NCI-H510A (cell line): ENCODE results near the gene LANCL3.
"Not testable (repeated sequence)": the region's sequence is repeated elsewhere in the genome, so short reads cannot be mapped to it uniquely, and the experiment has no call there.

Experiments used
- DNase-seq: peaks from one replicate; lab custom pipeline; 2025; lab: John Stamatoyannopoulos, UW

LANCL3 gene

DNA sequence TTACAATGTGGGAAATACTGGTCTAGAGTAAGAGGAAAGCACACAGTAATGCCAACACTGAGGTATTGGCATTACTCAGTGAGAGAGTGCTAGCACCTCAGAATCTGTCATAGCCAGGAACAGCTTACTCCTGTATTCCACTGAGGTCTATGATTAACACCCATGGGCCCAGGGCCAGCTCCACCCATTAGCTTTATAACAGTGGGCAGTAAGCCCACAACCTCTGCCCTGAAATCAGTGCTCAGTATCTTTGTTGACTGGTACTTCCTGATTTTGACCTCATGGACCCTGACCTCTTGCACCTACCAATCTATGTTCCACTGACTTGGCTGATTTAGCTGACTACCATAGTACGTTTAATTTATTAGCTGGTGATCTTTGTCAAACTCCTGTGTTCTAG is 56.1 kb downstream of the LANCL3 start:
- no peak for DNase-seq

DNA sequence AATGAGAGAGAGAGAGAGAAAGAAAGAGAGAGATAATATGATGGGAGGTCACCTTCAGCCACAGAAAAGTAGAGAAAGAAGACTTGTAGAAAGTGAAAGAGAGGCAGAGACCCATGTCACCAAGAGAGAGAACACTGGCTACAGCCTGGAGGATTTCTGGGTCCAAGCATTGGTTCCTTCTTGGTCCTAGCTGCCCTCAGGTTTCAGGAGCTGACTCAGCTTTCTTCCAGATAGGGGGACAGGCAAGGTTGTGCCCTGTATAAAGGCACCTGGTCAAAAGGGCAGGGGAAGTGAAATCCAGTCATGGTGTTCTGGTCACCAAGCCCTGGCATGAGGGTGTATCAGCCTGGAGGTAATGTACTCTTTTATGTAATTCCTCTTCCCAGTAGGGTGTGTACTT is 66.6 kb downstream of the LANCL3 start:
- DNase-seq, result no peak

DNA sequence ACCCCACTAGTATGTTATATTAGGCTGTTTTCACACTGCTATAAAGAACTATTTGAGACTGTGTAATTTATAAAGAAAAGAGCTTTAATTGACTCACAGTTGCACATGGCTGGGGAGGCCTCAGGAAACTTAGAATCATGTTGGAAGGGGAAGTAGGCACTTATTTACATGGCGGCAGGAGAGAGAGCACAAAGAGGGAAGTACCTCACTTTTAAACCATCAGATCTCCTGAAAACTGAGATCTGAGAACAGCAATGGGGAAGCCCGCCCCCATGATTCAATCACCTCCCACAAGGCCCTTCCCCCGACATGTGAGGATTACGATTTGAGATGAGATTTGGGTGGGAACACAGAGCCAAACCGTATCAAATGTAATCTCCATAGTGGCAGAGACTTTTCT is 68.7 kb downstream of the LANCL3 start:
- DNase-seq, result no peak

DNA sequence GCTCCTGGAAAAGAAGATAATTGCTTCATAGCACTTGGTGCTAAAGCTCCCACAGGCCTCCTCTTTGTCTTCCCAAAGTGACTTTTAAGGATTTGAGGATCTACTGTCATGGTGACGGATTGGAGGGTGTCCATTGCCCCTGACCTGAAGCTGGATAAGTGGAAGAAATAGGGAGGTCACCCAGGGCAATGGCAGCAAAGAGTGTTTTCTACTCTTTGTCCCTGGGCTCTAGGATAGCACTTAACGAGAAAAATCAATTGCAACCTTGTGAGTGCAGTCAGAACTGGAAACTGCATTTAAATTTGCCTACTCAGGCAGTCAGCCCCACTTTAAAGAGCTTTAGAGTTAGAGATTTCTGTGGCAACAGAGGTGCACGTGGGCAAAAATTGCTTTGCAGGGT is 70.4 kb downstream of the LANCL3 start:
- DNase-seq, result no peak

DNA sequence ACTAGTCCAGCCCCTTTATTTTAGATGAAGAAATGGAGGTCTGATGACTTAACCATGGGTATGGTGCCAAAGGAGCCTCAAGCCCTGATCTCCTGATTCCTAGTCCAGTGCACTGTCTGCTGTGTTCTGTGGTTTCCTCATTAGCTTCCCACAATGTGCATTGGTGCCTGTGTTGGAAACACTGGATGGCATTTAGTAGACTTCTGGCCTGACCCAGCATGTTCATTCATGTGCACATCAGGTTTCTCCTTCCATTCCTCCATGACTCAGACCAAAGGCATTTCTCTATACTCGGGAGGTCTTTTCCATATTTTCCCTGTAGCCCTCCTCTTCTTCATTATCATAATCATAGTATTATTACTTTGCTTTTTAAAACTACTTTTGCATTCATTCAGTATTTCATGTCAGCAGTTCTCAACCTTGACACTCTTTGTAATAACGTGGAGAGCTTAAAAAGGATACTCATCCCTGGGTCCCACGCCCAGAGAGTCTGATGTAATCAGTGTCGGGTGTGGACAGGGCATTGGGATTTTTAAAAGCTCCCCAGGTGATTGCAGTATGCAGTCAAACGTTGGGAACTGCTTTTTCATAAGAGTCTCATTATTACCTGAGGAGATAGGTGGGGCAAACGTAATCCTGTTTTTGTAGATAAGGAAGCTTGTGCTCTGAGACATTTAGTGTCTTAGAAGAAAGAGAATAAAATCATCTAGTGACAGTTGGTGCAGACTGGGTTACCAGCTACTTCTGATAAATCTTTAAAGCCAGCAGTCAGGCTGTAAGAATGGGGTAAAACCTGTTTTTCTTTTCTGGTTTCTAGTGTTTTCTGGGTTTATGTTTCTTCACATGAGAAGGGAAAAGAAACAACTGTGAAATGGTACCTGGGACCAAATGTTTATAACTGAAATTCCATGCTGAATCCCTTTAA is 73.2 kb downstream of the LANCL3 start:
- no peak for DNase-seq

DNA sequence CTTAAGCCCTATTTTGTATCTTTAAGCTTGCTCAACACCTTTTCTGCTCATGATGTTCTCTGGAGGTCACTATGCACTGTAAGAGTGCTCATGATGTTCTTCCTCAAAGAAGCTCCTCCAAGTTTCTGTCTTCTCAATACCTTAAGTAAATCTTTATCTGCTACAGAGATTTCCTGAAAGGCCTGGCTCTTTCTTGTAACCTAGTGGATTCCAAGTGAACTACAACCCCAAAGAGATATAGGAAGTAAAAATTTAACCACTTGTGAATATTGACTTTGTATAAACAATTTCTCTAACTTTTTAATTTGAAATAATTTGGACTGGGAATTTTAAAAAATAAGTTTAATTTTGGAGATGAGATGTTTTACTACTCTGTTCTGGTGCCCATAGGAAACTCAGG is 74.8 kb downstream of the LANCL3 start:
- DNase-seq, result no peak

DNA sequence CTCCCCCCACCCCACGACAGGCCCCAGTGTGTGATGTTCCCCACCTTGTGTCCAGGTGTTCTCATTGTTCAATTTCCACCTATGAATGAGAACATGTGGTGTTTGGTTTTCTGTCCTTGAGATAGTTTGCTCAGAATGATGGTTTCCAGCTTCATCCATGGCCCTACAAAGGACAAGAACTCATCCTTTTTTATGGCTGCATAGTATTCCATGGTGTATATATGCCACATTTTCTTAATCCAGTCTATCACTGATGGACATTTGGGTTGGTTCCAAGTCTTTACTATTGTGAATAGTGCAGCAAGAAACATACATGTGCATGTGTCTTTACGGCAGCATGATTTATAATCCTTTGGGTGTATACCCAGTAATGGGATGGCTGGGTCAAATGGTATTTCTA is 79.4 kb downstream of the LANCL3 start:
- DNase-seq, result not testable (repeated sequence)

DNA sequence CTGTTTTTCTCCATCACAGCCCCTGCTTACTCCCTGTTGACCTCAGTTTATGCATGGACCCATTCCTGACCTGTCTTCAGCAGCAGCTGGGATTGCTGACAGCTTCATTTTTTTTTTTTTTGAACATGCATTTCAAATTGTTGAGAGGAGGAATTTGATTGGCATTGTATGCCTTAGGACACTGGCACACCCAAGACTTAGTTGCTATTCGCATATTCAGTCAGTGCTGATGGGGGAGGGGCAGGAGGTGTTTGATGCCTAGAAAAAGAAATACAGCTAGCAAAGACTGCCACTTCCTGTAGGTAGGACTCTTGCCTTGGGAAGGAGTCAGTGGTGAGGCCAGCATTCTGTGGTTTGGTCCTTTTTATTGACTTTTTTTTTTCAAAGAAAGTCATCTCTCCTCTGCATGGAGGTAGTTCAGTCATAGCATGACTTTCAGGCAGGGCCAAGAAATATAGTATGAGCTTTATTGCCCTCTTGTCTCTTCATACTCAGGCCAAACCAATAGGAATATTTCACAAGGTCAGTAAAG is 80.5 kb downstream of the LANCL3 start:
- DNase-seq, result no peak

DNA sequence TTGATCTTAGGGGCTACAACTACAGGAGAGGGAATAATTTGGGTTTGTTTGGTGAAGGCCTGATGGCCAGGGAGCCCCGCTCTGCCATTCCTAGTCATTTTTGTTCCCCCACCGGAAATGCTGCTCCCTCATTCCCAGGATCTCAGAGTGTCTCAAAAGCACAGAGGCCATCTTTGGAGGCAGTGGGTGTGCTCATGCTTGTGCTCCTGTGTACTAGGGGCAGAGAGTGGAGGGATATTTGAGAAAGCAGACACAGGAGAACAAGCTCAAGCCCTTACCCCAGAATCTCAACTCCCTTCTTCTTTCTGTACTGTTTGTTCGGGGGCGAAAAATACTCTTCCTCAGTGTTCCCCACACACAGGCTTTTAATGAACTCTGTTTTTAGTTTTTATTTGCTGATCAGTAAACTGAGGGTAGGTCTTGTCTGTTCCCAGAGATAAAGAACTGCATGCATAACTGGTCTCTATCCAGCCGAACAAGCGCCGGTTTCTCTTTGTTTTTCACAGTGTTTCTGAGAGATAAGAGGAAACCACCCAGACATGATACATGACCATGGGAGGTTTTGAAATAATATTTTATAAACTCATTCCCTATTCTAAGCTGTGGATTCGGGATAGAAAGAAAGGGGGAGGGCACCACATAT is 81.2 kb downstream of the LANCL3 start:
- DNase-seq, result no peak

DNA sequence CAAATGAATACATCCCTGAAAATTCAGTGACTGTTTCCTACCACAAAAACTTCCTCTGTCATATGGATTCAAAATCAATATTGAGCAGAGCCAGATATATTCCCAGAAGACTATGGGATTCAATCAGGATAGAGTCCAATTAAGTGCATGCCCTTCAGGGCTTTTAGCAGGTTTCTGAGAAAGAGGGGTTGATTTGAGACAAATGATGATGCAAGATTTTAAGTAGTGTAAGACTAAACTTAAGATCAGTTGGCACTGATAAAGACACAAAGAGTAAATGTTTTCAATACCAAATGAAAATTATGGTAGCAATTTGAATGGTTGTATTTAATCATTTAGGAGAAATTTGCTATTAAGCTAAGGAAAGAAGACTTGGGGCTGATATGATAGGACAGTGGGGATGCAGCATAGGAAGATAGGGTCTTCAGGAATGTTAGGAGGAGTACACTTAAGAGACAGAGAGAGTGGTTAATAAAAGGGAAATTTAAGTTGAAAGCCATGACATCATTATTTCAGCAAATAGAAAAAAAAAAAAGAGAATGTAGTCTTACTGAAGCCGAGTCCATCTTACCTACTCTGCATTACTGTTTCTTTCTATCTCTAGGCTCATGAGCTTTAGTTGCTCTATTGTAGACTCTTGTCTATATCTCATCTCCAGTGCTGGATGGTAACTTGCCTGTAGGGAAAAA is 82.1 kb downstream of the LANCL3 start:
- no peak for DNase-seq

DNA sequence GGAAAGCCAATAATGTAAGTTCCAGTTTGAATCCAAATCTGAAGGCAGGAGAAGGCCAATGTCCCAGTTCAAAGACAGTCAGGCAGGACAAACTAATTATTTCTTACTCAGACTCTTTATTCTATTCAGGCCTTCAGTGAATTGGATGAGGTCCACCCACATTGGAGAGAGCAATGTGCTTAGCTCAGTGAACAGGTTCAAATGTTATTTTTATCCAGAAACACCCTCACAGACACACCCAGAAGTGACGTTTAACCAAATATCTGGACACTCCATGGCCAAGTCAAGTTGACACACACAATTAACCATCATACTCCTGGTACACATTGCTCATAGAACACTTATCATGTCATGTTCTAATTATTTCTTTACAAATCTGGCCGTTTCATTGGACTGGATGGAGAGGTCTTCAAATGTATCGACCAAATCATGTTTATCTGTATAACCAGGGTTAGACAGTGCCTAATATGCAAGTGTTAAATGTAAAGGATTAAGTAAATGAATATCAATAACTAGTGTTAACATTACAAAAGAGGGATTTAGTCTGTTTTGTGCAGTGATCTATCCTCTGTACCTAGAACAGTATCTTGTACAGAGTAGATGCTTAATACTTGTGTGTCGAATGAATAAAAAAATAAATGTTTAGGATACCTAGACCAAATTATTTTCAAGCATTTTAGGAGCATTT is 87.0 kb downstream of the LANCL3 start:
- no peak for DNase-seq

DNA sequence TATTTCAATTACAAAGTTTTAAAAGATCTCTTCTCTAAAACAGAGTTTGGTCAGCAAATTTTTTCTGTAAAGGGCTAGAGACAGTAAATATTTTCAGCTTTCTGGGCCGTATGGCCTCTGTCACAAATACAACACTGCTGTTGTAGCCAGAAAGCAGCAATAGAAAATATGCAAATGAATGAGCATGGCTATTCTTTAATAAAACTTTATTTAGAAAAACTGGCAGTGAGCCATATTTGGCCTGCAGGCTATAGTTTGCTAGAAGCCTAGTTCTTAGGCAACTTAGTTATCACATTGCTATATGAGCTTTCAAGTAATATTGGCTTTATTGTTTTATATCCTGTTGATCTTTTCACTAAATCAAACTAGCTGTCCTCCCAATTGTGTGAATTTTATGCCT is 87.6 kb downstream of the LANCL3 start:
- DNase-seq, result no peak

DNA sequence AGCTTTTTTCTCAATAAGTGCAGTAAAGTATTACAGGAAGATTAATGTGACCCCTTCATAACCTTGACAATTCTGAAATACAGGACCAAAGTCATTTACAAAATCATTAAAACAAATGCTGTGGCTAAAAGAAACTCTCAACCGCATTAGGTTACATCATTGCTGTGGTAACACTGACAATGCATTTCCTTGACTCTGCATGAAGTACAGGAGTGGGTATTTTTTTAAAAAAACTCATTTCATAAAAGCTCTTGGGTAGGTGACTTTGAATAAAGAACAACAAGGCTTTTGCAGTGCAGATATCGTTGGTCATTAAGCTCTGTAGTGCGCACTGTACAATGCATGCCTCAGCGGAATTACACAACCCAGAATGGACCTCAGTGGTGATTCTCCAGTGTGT is 90.7 kb downstream of the LANCL3 start:
- DNase-seq, result no peak

DNA sequence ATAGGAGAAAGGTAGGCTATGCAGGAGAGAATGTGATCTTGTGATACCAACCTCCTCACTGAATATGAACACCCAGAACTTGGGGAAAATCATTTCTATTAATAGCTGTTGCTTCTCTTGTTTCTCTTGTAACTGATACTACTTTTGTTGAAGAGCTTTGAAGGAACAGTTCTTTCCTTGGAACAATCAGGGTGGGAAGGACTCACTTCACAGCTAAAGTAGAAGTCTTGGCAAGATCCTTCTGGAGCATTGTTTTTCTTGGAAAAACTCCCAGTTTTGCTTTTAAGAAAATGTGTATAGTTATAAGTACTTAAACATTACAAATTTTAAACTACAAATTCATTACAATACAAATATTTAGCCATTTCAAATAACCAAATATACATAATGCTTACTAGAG is 95.1 kb downstream of the LANCL3 start:
- DNase-seq, result no peak

DNA sequence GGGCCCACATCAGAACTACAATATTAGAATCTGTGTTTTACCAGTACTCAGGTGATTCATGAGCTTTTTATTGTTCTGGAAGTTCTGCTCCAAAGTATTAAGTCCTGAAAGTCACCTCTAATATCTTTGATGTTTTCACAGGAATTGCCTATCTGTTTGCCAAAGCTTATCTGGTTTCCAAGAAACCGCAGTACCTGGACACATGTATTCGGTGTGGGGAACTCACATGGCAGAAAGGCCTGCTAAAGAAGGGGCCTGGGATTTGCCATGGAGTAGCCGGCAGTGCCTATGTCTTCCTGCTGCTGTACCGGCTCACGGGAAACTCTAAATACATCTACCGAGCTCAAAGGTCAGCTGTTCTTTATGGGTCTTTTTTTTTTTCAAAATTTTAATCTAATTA is 95.7 kb downstream of the LANCL3 start:
- no peak for DNase-seq

DNA sequence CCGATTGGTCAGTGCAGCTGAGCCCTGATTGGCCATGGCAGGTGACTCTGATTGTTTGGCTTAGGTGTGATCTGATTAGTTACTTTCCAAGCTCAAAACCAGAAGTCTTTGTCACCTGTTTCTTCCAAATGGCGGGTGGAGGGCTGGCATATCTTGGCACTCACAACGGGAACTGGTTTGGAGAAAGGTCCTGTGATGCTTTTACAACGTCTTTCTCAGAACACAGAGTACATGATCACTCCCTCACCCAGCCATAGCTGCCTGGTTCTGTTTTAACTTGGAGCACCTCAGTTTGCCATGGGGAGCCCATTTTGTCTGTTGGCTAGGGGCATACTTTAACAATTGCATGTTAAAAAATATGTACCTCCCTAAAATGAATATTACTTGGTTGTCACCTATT is 101.1 kb downstream of the LANCL3 start:
- no peak for DNase-seq

DNA sequence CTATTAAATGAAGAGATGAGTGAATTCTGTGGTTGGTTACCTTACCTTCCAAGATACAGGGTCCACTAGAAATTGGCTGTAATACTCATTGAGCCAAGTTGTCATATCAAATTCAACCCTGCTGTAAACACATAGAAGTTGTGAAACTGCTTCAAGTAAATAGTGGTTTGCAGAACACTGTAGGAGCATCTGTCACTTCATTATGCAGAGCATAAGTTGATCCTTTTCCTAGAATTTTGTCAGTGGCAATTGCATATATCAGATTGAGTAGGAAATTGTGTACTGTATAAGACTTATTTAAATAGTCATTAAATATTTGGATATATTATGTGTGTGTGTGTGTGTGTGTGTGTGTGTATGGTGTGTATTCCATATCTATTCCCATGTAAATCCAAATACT is 105.3 kb downstream of the LANCL3 start:
- no peak for DNase-seq

DNA sequence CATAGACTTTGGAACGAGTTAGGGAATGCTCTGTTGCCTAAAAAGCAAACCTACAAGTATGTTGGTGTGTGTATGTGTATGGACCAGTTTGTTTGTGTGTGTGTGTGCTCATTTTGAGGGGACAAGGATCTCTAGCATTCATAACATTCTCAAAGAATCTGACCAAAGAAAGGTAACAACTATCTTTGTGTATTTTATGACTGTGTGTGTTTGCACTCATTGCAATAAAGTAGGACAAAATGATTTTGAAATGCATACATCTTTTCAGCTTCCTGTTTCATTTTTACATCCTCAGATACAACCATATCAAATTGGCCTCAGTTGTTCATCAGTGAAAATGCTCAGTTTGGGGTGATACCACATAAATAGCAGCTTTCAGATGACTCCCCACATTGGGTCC is 105.8 kb downstream of the LANCL3 start:
- DNase-seq, result no peak

DNA sequence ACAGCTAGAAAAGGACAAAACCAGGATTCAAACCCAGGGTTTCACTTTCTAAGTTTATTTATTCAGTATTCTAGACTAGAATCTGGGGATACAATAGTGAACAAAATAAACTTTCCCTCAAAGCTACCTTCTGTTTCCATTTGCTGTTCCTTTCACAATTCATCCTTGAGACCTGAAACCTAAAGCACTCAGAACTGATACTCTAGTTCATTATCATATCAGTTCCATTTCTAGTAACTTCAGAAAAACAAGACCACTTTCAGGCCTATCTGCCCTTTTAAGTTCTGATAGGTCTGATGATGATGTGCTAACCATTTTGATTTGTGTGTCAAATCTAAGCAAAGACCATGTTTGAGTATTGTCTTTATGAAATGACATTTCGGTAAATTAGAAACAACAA is 106.3 kb downstream of the LANCL3 start:
- DNase-seq, result no peak

DNA sequence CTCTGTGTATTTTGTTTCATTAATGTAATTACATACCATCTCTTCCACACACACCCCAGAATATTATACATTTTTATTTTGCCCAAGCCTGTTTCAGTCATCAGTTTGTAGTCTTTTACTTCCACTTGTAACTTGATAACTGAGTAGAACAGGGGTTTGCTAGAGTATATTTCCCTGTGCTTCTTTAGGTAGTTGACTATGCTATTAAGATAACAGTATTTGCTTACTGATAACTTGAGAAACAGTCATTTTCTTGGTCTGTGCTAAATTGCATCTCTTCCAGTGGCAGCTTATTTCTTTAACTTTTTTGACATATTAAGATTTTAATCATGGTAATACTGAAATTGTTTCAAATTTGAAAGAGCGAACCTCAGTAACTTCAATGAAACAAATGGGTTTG is 107.1 kb downstream of the LANCL3 start:
- no peak for DNase-seq

DNA sequence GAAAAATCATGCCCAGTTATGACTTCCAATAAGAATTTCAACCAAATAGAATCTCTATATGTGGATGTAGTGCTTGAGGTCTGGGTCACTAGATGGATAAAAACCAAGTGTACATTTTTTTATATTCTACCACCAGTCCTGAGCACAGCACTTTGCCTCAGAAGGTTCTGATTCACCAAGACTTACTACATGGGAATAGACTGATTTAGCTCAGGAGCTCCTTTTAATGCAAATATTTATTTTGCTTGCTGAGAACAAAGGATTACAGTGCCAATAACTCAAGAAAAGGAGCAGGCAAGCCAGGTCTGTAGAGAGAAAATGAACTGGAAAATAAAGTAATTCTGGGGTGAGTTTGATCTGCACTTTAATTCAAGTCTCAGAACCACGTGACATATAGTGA is 107.8 kb downstream of the LANCL3 start:
- no peak for DNase-seq

DNA sequence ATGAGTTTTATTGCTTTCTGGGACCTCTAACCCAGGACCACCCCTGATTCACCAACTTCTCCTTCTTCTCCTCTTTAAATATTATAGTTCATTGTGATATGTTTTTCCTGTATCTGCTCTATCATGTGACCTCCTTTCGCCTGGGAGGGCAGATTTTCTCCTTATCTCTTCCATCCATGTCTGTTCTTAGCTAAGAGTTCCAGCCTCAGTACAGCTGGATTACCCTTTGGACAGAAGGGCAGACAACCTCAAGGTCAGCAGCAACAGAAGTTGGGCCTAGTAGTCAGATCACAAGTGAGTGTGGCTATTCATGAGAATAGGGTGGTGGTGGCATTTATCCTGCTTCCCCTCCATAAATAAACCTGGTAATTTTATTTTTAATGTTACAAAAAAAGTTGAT is 108.4 kb downstream of the LANCL3 start:
- no peak for DNase-seq
